GM21423 (cell line): Measurements from ENCODE around the gene OR1J2.
"Not testable (repeated sequence)": the region's sequence is repeated elsewhere in the genome, so short reads cannot be mapped to it uniquely, and the experiment has no call there.

ENCODE experiments used
- ATAC-seq: cut with Tn5 transposase; IDR thresholded peaks from one replicate; pipeline ENCODE4 v1.9.1; 2021; ENCODE audit warnings: mild to moderate bottlenecking, moderate library complexity; ENCODE audit not compliant: unreplicated experiment

OR1J2 gene

GRCh38 chr9:122510502-122510901 lies at the start of gene OR1J2:
TSS of gene OR1J2 (plus strand) at chr9:122510802. CDS start at chr9:122510802, 0 bp downstream.
- ATAC-seq: no peak

- peak; percentile 39 for ATAC-seq
These were observed 46.6 kb upstream of the OR1J2 start for GRCh38 chr9:122463828-122464632.

- ATAC-seq: peak; percentile 77
These were observed 45.7 kb upstream of the OR1J2 start for GRCh38 chr9:122464633-122465567.

GRCh38 chr9:122466456-122466855 lies 44.1 kb upstream of the OR1J2 start:
- ATAC-seq: no peak

- no peak for ATAC-seq
These were observed 41.9 kb upstream of the OR1J2 start for GRCh38 chr9:122468735-122469134.

- ATAC-seq: no peak
These were observed 36.0 kb upstream of the OR1J2 start for GRCh38 chr9:122474561-122474960.

DNA sequence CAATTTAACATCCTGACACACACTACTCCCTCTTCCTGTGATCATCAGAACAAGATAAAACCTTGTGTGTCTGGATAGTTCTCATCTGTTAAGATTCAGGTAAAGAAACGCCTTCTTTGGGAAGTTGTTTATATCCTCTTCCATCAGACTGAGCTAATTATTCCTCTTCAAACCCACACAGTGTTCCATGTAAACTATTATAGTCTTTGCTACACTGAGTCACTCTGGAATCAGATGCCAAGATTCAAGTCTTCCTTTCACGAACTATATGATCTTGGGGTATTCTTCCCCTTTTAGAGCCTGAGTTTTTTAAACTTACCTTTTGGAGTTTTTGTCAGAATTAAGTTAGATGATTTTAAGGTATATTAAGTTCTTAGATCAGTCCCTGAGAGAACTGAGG lies 34.9 kb upstream of the OR1J2 start:
- no peak for ATAC-seq

GRCh38 chr9:122477346-122477745 lies 33.3 kb upstream of the OR1J2 start:
- ATAC-seq: no peak

- ATAC-seq: no peak
These were observed 32.8 kb upstream of the OR1J2 start, which contains the start of gene OR1J1 for GRCh38 chr9:122477826-122478225. TSS of gene OR1J1 (minus strand) at chr9:122477926. CDS start at chr9:122477926, 0 bp downstream.

GRCh38 chr9:122479062-122479461 lies 31.5 kb upstream of the OR1J2 start:
- no peak for ATAC-seq

GRCh38 chr9:122498883-122499288 lies 11.7 kb upstream of the OR1J2 start:
- no peak for ATAC-seq

- no peak for ATAC-seq
These were observed 3.6 kb upstream of the OR1J2 start for GRCh38 chr9:122506964-122507363.

DNA sequence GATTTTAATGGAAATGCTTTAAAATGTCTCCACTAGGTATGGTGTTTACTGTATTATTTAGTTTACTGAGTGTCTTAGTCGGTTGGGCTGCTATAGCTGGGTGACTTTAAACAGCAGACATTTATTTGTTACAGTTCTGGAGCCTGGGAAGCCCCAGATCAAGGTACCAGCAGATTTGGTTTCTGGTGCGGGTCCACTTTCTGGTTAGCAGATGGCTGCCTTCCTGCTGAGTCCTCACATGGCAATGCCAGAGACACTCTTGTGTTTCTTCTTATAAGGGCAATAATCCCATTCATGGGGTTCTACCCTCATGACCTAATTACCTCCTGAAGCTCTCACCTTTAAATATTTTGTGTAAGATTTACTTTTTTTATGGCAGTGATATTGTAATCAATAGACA lies 7.6 kb downstream of the OR1J2 start:
- ATAC-seq: no peak

- ATAC-seq: no peak
These were observed 8.2 kb downstream of the OR1J2 start, which contains the start of gene OR1J4 for GRCh38 chr9:122518841-122519240. TSS of gene OR1J4 (plus strand) at chr9:122519141. CDS start at chr9:122519141, 0 bp downstream.

- no peak for ATAC-seq
These were observed 8.8 kb downstream of the OR1J2 start for GRCh38 chr9:122519376-122519775.

DNA sequence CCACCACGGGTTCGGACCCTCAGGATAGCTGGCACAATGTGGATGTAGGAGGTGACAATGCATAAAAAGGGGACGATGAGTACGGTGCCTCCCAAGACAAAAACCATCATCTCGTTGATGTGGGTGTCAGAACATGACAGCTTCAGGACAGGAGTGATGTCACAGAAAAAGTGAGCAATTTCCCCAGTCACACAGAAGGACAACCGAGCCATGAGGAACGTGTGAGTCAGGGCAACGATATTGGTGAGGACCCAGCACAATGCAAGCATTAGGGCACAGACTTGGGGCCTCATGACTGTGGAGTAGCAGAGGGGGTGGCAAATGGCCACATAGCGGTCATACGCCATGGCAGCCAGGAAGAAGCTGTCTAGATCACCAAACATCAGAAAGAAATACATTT lies 16.0 kb downstream of the OR1J2 start:
- no peak for ATAC-seq

GRCh38 chr9:122527193-122527592 lies 16.6 kb downstream of the OR1J2 start, which contains the start of gene OR1N1:
TSS of gene OR1N1 (minus strand) at chr9:122527293. CDS start at chr9:122527293, 0 bp downstream.
- ATAC-seq: no peak

- not testable (repeated sequence) for ATAC-seq
These were observed 20.6 kb downstream of the OR1J2 start for GRCh38 chr9:122531157-122531556.

GRCh38 chr9:122536134-122536533 lies 25.5 kb downstream of the OR1J2 start:
- ATAC-seq: no peak

DNA sequence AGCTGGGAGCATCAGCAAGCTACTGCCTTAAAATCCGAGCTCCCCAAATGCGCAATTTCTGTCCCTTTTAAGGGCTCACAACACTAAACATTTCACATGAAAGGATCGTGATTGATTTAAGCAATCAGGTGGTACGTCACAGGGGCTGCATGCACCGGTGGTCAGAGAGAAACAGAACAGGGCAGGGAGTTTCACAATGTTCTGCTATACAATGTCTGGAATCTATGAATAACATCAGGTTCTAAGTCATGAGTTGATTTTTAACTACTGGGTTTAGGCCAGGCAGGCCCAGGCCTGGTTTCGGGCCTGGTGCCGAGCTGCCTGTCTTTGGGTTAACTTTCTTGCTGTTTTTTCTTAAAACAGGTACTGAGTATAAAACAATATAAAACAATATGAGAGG lies 26.5 kb downstream of the OR1J2 start:
- not testable (repeated sequence) for ATAC-seq

DNA sequence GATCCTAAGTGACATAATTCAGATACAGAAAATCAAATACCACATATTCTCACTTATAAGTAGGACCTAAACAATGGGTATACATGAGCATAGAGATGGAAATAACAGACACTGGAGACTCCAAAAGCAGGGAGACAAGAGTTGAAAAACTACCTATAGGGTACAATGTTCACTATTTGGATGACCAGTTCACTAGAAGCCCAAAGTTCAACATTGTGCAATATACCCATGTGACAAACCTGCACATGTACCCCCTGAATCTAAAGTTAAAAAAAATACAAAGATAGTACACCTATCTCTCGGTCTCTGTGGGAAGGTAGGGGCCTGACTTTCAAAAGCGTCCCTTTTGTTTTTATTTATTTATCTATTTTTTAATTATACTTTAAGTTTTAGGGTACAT lies 28.2 kb downstream of the OR1J2 start:
- no peak for ATAC-seq
